Measurements from ENCODE around the gene TSPO.

Gene TSPO

DNA sequence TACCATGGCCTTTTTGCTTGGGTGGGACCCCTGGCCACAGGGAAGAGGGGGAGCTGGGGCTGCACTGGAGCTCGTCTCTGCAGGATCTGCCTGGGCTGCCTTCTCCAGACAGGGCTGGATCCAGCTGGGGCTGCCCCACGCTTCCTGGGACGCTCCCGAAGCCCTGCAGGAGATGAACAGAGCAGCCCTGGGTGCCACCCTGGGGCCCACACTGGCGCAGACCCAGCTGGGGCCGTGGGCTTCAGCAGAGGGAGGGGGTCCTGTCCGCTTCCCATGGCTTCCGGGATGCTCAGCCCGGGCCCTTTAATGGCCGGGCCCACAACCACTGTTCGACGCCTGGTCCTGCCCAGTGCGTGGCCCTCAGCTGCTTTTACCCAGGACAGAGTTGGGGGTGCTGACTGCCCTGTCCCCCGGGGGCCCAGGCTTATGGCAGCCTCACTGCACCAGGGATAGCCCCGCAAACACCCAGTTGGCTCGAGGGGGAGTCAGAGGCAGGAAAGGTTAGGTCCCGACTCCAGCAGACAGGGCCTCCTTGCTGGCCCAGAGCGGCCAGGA, 12.0 kb downstream of the TSPO start:
- TF ChIP-seq, protein P1, sequence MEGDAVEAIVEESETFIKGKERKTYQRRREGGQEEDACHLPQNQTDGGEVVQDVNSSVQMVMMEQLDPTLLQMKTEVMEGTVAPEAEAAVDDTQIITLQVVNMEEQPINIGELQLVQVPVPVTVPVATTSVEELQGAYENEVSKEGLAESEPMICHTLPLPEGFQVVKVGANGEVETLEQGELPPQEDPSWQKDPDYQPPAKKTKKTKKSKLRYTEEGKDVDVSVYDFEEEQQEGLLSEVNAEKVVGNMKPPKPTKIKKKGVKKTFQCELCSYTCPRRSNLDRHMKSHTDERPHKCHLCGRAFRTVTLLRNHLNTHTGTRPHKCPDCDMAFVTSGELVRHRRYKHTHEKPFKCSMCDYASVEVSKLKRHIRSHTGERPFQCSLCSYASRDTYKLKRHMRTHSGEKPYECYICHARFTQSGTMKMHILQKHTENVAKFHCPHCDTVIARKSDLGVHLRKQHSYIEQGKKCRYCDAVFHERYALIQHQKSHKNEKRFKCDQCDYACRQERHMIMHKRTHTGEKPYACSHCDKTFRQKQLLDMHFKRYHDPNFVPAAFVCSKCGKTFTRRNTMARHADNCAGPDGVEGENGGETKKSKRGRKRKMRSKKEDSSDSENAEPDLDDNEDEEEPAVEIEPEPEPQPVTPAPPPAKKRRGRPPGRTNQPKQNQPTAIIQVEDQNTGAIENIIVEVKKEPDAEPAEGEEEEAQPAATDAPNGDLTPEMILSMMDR (conservative IDR thresholded peaks at IDR 0.05), result no peak
- peak overlapping the region; percentile 60; the same call in 1 of the 2 replicates for H3K27ac ChIP-seq

DNA sequence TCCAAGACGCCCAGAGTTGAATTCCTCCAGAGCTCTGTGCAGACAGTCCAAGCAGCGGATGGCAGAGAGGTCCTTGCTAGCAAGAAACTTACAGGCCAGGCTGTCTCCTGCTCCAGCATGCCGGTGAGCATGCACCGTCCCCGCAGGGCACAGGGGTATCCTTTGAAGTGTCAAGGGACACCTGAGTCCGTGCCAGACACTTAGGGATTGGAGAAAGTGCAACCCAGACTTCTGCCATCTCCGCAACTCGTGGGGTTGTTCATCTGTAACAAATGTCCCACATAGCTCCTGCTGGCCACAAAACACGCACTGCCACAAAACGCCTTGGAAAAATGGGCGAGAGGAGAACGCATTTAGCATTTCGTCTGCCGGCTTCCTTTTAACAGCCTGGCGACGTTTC, 13.3 kb downstream of the TSPO start:
- TF ChIP-seq, protein P1 (conservative IDR thresholded peaks at IDR 0.05), result no peak
- peak overlapping the region; percentile 60 for H3K27ac ChIP-seq

DNA sequence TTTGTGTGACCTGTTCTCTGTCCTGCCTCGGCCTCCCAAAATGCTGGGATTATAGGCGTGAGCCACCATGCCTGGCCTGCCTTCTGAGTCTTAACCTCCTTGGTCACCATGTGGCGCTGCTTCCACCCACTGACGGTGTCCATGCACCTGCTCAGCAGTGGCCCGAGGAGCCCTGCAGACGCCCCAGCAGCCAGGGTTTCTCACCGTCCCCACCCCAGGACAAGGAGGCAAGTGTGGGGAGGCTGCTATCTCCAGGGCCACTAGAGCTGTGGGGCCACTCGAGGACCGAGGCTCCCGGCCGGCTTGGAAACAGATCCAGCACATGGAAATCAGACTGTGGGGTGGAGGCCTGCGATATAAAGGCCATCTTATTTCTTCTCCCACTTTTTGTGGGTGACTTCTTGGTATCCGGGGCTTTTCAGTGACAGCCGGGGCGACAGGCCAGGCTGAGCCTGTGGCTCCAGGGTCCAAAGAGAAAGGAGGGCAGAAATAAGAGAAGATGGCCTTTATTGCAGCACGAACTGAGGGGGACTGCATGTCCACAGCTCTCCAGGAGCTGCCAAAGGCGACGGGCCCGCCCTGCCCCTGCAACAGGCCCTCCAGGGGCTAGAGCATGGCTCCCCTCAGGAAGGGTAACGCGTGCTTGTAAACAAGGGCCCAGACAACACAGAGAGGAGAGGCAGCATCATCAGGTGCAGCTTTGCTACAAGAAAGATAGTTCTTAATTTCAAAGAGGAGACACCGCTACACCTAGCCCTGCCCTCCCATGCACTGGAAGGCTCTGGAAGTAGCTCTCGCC, 15.0 kb downstream of the TSPO start:
- H3K27ac ChIP-seq, result no peak overlapping the region
- TF ChIP-seq, protein P1 (conservative IDR thresholded peaks at IDR 0.05), result no peak

DNA sequence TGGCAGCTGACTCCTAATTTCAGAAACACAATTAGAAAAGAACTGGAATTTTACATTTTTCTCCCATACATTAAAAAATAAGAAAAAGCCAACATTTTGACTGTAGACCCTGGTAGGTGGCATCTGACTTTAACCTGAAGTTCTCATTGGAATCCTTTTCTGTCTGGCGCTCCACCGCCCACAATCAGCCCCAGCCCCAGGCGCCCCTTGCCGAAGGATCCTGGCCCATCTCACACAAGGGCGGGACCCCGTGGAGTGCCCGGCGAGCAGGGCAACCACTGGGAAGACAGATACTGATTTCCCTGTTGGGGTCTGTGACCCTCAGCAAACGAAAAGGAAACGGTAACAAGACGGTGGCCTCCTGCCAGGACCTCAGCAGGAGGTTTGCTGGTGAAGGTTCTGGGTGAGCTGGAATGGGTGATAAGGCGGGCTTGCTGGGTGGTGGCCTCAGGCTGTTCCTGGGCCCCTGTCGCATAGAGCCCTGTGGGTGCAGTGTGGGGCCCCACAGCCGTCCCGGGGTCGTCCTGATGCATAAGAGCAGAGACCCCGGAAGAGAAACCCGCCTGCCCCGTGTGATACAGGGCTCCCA, 15.7 kb downstream of the TSPO start:
- TF ChIP-seq, protein P1 (conservative IDR thresholded peaks at IDR 0.05), result no peak
- no peak overlapping the region for H3K27ac ChIP-seq

DNA sequence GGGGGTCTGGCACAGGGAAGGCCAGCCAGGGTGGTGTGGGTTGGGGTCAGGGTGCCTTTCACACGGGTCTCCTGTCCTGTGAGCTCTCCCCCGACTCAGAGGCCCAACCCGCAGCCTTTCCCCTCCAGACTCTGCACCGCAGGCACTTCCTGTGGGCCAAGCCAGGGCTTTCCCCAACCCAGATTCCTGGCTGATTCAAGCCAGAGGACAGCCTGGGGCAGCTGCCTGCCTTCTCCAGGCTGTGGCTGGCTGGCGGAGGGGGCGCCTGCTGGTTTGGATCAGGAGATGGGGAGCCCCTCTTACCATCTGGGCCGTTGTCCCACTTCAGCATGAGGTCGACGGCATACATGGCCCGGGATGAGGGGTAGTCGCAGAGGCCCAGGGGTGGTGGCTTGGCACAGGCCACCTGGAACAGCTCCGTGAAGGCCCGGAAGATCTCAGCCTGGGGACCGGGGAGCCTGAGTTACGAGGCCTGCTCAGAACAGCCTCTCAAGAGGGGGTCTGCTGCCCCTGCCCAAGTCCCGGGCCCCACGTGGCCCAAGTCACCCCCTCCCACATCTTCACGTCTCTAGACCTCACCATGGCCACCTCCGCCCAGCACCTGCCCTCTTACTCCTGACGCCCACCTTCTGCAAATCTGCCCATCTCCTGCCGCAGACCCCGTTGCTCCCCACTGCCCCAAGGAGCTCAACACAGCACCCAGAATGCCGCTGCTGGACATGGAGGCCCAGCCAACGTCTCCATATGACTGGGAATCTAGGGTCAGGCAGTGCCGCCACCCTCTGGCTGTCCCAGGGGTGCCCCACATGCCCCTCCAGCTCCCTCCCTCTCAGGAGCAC, 17.3 kb downstream of the TSPO start:
- no peak overlapping the region for H3K27ac ChIP-seq

DNA sequence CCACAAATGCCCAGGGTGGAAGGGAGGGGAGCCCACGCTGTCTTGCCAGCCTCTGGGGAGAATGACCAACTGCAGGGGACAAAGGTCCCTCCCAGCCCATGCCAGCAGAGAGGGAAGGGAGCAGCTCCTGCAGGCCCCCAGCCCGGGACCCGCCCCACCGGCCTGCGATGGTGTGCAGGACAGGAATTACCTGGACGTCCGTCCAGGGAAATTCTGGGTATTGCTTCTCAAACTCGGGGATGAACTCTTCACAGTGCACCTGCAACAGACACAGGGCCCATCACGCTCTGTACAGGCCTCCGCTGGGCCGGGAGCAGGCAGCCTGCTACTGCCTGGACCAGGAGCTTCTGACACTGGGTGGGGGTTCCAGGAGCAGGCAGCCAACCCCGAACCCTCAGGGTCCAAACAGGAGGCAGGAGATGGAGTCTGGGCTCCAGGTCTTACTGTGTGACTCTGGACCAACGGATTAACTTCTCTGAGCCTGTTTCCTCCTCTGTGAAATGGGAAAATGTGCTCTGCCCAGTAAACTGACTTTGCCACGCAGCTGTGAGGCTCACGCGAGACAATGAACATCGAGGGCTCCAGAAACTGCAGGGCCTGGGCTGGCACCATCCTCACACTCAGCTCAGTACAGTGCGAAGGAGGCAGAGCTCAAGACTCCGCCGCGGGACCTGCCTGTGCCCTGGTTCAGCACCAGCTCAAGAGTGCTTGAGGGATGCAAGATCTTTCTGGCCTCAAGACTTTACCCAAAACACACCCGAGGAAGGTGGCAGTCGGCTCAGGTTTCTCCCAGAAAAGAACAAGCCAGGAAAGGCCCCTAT, 18.2 kb downstream of the TSPO start:
- no peak overlapping the region for H3K27ac ChIP-seq
- TF ChIP-seq, protein P1 (conservative IDR thresholded peaks at IDR 0.05), result no peak

More for the DNA sequence above, 17.3 kb downstream of the TSPO start:
- TF ChIP-seq, protein P1 (conservative IDR thresholded peaks at IDR 0.05), result no peak
